ENCODE results near the gene KRT74.

DNA sequence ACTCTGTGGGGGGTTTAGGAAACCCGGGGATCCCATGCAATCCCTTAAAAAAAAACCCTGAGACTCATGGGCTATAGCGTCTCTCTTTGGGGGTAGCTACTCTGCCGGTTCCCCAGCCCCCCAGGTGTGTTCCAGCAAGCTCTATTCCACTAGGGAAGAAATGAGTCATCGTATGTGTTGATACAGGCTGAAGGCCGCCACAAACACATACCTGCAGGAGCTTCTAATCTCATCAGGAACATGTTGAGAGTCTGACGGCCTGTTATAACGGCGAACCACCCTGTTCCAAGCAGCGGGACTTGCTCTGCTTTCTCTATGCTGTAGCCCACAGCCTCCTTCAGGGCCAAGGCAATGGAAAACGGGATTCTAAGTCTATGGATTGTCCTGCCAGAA, 52.5 kb downstream of the KRT74 start:
- TF ChIP-seq, protein P1, sequence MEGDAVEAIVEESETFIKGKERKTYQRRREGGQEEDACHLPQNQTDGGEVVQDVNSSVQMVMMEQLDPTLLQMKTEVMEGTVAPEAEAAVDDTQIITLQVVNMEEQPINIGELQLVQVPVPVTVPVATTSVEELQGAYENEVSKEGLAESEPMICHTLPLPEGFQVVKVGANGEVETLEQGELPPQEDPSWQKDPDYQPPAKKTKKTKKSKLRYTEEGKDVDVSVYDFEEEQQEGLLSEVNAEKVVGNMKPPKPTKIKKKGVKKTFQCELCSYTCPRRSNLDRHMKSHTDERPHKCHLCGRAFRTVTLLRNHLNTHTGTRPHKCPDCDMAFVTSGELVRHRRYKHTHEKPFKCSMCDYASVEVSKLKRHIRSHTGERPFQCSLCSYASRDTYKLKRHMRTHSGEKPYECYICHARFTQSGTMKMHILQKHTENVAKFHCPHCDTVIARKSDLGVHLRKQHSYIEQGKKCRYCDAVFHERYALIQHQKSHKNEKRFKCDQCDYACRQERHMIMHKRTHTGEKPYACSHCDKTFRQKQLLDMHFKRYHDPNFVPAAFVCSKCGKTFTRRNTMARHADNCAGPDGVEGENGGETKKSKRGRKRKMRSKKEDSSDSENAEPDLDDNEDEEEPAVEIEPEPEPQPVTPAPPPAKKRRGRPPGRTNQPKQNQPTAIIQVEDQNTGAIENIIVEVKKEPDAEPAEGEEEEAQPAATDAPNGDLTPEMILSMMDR (IDR thresholded peaks at IDR 0.05): no peak
- TF ChIP-seq, protein P2, sequence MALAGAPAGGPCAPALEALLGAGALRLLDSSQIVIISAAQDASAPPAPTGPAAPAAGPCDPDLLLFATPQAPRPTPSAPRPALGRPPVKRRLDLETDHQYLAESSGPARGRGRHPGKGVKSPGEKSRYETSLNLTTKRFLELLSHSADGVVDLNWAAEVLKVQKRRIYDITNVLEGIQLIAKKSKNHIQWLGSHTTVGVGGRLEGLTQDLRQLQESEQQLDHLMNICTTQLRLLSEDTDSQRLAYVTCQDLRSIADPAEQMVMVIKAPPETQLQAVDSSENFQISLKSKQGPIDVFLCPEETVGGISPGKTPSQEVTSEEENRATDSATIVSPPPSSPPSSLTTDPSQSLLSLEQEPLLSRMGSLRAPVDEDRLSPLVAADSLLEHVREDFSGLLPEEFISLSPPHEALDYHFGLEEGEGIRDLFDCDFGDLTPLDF (CRISPR knock-in tag; IDR thresholded peaks at IDR 0.05): no peak
